Heart left ventricle (tissue), 13 donors: ENCODE results near the gene SST.

Experiments used
- POLR2A ChIP-seq, 2 donors: fragments of 450-650 bp; IDR thresholded peaks; one replicate each; pipeline ENCODE4 v1.6.1; 2017; ENCODE audit warnings: antibody characterized with exemption in 2 of 2, mild to moderate bottlenecking in 2 of 2, moderate library complexity in 2 of 2
- TF ChIP-seq, protein P1 (sequence below), 12 donors: fragments of 200-600 bp; sonication (generic) in 4 of 12; IDR thresholded peaks; one replicate each; pipeline versions ENCODE4 v1.5.0 to v1.8.0; 2018 to 2022; ENCODE audit warnings: antibody characterized with exemption in 12 of 12, mild to moderate bottlenecking in 5 of 12
- donor health status: ischemic (EF 13 %, LVEDD 7.1; RV severe dilation, severe dysfunction).
- donor health status: DM: no; HTN: yes; CAD: no.
- donor health status: DM: no; HTN: no; CAD: no.
- donor health status: ischemic (EF 25% LVEDD 6.9; RV normal size, moderate dysfunction).
- donor health status: ischemic (EF 25% LVEDD 5.7; RV mildly dilated, moderate dysfunction).
- donor health status: ischemic (EF 35%, LVEDD 5.7; RV mildly dilated, moderate dysfunction).
- donor health status: nonischemic (EF 11% LVEDD 7.7; RV severe dilation, severe dysfunction).
- donor health status: DM: yes; HTN: yes; CAD: no.
- donor health status: PGD.
- donor health status: ischemic (EF 29% LVEDD 5.4; RV normal size, mild dysfunction).
- donor health status: nonischemic (EF 23%, LVEDD 6.1; RV moderate dilation, normal function).

DNA sequence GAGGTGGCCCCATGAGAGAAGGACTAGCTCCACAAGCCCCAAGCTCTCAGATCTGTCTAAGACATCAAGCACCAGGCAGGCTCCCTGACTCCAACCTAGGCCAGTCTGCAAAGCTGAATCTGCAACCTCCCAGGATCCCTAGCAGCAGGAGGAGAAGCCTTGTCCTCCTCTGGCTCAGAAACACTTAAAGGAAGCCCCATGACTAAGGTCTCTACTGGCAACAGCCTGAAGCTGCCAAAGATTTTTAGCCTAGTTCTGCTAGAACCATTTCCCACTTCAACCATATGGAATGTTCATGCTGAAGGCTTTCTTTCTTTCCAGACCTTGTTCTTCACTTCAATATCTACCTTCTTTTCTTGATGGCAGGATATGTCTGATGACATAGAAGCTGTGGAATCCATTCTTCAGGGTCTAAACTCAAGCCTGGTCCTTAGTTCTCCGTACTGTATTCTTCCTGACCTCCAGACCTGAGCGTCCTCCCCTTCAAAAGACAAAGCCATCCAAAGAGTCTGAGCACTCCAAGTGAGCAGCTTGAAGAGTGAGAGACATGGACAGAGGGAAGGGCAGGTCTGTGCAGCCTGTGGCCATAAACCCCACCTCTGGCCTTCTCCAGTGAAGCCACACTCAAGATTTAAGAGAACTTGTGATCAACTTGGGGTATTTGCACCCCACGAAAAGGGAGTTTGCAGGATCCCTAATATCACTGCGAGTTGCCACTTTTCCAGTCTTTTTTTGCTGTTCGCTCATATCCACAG, 23.1 kb downstream of the SST start:
- TF ChIP-seq POLR2A (IDR thresholded peaks at IDR 0.05) = no peak
- TF ChIP-seq, protein P1, sequence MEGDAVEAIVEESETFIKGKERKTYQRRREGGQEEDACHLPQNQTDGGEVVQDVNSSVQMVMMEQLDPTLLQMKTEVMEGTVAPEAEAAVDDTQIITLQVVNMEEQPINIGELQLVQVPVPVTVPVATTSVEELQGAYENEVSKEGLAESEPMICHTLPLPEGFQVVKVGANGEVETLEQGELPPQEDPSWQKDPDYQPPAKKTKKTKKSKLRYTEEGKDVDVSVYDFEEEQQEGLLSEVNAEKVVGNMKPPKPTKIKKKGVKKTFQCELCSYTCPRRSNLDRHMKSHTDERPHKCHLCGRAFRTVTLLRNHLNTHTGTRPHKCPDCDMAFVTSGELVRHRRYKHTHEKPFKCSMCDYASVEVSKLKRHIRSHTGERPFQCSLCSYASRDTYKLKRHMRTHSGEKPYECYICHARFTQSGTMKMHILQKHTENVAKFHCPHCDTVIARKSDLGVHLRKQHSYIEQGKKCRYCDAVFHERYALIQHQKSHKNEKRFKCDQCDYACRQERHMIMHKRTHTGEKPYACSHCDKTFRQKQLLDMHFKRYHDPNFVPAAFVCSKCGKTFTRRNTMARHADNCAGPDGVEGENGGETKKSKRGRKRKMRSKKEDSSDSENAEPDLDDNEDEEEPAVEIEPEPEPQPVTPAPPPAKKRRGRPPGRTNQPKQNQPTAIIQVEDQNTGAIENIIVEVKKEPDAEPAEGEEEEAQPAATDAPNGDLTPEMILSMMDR (IDR thresholded peaks at IDR 0.05) = no peak
